Ectodermal cell (in vitro differentiated cells): ENCODE data around the gene PCYT2.

ENCODE experiments used
- H3K27ac ChIP-seq: 2 replicates; pipeline ENCODE4 v1.7.0; 2013; ENCODE audit warnings: mild to moderate bottlenecking, low read depth, low read length; ENCODE audit not compliant: insufficient read depth, poor library complexity, severe bottlenecking
- H3K27me3 ChIP-seq: 2 replicates; pipeline ENCODE4 v1.7.0; 2013; ENCODE audit warnings: mild to moderate bottlenecking, low read length; ENCODE audit not compliant: insufficient read depth, control insufficient read depth, poor library complexity, severe bottlenecking
- H3K36me3 ChIP-seq: one replicate; pipeline ENCODE4 v1.7.0; 2013; ENCODE audit warnings: low read length; ENCODE audit not compliant: control insufficient read depth, insufficient read depth
- H3K4me1 ChIP-seq: one replicate; pipeline ENCODE4 v1.7.0; 2013; ENCODE audit warnings: low read length; ENCODE audit not compliant: control insufficient read depth, insufficient read depth
- H3K4me3 ChIP-seq: 2 replicates; pipeline ENCODE4 v1.7.0; 2013; ENCODE audit warnings: low read depth, low read length, control low read depth; ENCODE audit not compliant: insufficient read depth
- H3K9me3 ChIP-seq: 2 replicates; pipeline ENCODE4 v1.7.0; 2013; ENCODE audit warnings: mild to moderate bottlenecking, low read length, moderate library complexity; ENCODE audit not compliant: control insufficient read depth
- WGBS, 2 experiments: methylation state at CpG; one replicate each; pipeline ENCODE4 v1.1.7; 2013; ENCODE audit warnings: missing lambda C conversion rate in 2 of 2; 5-methylcytosine and 5-hydroxymethylcytosine counted together

The PCYT2 gene

DNA sequence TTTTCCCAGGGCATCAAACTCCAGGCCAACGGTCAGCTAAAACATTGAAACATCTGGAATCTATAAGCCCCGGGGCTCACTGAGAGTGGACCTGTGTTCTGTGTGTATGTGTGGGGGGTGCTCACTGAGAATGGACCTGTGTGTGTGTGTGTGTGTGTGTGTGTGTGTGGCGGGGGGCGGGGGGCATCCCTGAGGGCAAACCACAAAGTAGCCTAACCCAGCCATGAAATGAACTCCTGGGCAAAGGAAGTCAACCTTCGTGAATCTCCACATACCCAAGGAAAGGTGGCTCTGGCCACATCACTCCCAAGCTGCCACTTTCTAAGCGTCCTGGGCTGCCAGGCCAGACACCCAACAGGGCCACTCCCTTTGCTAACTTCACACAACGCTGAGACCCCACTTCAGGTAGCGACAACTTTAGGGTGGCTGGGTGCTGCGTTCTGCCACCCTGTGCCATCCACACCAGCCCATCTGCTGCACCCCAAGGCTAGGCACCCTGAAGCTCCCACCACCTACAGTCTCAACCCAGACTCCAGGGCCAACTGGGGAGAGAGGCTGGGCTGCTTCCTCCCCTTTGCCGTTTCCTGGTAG is 14.8 kb upstream of the PCYT2 start:
- no peaks in the 10 kb centered on the region for H3K9me3 ChIP-seq
- 74% methylated on average over 10 of the region's 10 CpGs for WGBS, 2 experiments

DNA sequence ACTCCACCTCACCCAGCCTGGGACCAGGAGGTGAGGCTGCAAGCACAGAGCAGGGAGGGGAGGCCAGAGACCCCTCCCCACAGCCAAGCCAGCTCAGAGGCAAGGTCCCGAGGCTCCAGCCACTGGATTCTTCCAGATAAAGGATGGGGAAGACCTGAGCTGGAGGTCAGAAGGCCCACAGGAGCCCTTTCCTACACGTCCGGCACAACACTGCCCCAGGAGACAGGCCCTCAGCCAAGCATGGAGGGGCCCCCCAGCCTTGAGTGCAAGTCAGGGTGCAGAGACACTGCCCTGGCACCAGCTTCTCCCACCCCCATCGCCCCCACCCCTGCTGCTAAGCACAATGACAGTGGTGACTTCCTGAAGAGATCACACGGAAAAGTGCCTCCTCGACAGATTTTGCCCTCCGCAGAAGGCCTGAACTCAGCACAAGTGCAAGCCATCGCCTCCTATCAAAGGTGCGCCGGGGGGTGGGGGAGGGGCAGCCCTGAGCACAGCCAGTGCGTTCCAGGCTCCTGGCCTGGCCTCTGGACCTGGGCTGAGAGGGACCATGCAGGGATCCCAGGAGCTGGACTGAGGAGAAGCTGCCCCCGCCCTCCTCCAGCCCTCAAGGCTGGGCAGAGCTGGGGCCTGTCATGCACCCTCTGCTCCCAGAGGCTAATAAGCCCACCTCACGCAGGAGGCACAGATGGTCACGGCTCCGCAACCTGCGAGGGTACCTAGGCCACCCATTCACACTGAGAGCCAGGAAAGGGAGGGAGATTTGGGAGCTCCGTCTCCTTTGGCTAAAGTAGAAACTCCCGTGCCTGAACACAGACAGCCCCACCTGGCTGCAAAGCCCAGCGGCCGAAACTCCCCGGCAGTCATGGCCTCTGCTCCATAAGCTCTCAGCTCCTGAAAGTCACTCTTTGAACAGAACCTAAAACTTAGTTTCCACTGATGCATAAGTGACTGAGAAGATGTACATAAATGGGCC is 13.6 kb upstream of the PCYT2 start:
- Histone ChIP-seq H3K9me3 (no peaks in the 10 kb centered on the region), H3K36me3 (no peaks in the 10 kb centered on the region), H3K4me3 (no peak overlapping the region), H3K27ac (no peak overlapping the region), H3K4me1 (peaks cover 32% of the 10 kb centered on the region), H3K27me3 (peaks cover 17% of the 10 kb centered on the region)
- 51 to 52% methylated on average over 21 of the region's 21 CpGs for WGBS, 2 experiments

More for the DNA sequence above, 14.8 kb upstream of the PCYT2 start:
- Histone ChIP-seq H3K27ac (peak overlapping the region; percentile 76), H3K27me3 (peaks cover 17% of the 10 kb centered on the region), H3K36me3 (no peaks in the 10 kb centered on the region), H3K4me3 (peak overlapping the region; percentile 67), H3K4me1 (peaks cover 32% of the 10 kb centered on the region)

DNA sequence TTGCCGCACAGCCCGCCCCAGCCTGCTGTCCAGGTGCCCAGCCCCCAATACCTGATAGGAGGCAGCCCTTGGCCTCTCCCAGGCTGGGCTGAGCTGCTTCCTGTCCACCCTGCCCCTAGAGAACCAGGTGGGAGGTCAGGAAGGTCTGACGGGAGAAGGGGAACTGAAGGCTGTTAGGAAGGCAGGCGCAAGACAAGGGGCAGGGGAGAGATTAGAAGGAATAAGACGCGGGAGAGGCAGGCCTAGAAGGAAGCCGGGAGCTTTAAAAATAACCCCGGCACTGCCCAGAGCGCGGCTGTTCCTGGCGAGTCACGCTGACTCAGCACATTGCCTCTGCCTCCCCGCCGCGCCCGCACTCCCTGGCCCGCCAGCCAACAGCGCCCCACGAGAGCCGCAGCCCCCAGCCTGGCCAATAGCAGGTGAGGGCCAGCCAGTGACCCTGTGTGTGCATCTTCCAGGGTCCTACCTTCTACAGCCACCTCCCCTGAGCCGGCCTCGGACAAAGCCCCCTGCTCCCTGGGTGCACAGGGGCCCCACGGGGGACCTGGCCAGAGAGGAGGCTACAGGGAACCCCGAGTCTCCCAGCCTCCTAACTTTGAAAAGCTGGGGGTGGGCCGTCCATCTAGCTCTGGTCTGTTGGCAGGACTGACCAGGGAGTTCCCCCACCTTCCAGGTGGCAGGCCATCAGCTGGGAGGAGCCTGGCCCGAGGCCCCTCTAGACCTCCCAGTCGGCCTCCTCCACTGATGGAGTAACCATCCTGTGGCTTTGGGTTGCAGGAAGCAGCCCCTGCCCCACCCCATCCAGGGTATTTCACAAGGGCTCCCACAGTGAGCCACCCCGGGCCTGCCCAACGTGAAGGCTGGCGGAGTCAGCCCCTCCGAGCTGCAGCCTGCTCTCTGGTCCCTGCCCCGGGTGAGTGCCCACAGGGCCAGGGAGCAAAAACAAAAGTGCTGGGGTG is 12.4 kb upstream of the PCYT2 start:
- H3K27me3 ChIP-seq: peaks cover 7% of the 10 kb centered on the region
- peaks cover 29% of the 10 kb centered on the region for H3K4me1 ChIP-seq
- peak overlapping the region; percentile 18 for H3K4me3 ChIP-seq
- H3K36me3 ChIP-seq: no peaks in the 10 kb centered on the region
- peak overlapping the region; percentile 59 for H3K27ac ChIP-seq
- no peaks in the 10 kb centered on the region for H3K9me3 ChIP-seq
- WGBS, 2 experiments: 20 to 22% methylated on average over 32 of the region's 32 CpGs

DNA sequence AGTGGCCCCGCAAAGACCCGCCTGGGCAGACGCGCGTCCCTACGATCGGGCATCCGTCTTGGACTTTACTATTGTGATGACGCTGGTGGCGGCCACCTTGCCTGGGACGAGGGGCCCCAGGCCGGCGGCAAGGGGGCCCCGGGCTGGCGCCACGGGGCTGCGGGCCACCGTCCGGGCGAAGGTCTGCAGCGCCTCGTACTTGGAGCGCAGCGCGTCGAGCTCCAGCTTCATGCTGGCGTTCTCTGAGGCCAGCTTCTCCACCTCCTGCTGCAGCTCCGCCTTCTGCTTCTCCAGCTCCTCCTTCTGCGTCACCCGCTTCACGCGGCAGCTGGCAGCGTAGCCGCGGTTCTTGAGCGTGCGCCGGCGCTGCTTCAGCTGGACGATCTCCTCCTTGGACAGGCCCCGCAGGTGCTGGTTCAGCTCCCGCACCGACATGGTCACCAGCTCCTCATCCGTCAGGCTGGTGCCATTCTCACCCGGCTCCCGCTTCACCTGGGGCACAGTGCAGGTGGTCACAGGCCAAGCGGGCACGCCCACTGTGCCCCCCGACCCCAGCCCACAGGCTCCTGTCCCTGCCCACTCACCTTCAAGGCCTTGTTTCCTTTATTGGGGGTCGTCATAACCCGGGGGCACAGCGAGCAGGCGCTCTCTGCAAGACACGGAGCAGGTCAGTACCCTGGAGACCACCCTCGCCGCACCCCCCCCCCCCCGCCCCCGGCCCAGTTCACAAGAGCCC is 11.5 kb upstream of the PCYT2 start:
- Histone ChIP-seq H3K27me3 (no peaks in the 10 kb centered on the region), H3K4me3 (no peak overlapping the region), H3K27ac (no peak overlapping the region), H3K9me3 (no peaks in the 10 kb centered on the region), H3K36me3 (no peaks in the 10 kb centered on the region), H3K4me1 (peaks cover 26% of the 10 kb centered on the region)
- WGBS, 2 experiments: 89 to 91% methylated on average over 56 to 58 of the region's 58 CpGs

DNA sequence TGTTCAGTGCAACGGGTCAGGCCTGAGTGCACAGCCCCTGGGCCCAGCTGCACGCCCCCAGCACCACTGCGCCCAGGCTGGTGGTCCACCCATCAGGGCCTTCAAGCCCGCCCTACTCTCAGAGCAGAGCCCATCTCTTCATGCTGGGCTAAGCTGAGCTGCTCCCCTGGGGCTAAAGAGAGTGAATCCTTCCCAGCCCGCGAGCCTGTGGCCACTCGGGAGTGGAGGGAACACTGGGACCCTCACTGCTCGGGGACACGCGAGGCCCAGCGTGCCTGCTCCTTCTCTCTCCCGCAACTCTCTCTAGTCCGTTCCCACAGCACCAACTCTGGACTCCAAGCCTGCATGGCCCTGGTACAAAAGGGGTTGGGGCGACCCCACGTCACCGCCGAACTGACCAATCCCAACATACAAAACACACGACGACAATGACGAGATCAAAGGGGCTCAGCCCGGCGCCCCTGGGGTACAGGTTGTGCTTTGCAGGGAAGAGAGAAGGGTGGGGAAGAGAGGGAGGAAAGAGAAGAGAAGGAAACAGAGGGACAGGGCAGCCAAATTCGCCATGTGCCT is 10.9 kb upstream of the PCYT2 start:
- Histone ChIP-seq H3K27ac (no peak overlapping the region), H3K27me3 (no peaks in the 10 kb centered on the region), H3K4me1 (peaks cover 26% of the 10 kb centered on the region), H3K36me3 (no peaks in the 10 kb centered on the region), H3K4me3 (no peak overlapping the region), H3K9me3 (no peaks in the 10 kb centered on the region)
- 93 to 95% methylated on average over 23 of the region's 23 CpGs for WGBS, 2 experiments

DNA sequence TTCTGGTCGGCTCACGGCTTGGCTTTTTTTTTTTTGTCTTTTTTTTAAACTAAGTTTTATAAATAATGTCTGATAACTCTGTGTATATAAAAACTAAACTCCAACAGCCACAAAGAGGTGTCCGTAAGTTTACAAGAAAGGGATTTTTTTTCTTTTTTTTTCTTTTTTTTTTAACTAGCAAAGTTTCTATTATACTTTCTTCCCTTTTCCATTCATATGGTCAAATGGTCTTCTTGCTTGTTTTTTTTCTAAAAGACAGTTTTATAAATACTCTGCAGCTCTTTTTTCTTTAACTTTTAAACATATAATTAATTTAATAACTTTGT is 10.3 kb upstream of the PCYT2 start:
- Histone ChIP-seq H3K27me3 (no peaks in the 10 kb centered on the region), H3K36me3 (no peaks in the 10 kb centered on the region), H3K4me3 (no peak overlapping the region), H3K4me1 (peaks cover 29% of the 10 kb centered on the region), H3K9me3 (no peaks in the 10 kb centered on the region), H3K27ac (no peak overlapping the region)
- WGBS, 2 experiments: 85% methylated on average over 2 of the region's 3 CpGs; no CpG with 5 or more reads in 1 of the 2 experiments

DNA sequence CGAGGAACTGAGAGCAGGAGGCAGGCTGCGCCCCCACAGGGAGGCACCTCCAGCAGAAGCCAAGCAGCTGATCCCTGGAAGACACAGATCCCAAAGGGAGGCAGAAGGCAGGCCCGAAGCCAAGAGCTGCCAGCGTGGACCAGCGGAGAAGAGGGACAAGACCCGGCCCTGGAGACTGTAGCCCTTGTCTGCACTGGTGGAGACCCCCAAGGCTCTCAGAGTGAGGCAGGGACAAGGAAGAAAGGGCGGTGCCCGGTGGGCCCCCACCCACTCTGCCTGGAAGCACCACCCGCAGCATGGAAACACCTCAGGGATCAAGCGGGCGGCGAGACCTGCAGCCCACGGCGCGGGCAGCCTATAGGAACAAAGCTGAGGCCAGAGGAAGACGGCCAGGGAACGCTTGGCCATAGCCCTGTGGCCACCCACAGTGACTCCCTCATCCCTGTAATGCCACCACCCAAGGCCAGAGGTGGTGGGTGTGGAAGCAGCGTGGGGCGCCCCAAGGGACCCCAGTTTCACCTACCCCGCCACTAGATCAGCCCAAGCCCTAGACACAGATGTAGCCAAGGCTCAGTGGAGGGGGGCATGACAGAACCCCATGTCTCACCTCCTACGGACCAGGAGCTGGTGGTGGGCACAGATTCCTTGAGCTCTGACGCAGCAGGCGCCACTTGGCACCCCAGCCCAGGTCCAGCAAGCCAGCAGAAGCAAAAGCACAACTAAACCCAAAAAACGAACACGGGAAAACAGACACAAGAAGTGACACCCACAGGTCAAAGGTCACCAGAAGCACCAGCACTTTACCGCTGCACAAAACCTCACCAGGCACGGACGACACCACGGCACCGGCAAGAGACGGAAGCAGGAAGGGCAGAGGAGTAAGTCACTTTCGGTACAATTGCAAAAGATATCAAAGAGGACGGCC is 9.7 kb upstream of the PCYT2 start:
- Histone ChIP-seq H3K4me1 (peaks cover 25% of the 10 kb centered on the region), H3K9me3 (no peaks in the 10 kb centered on the region), H3K27me3 (no peaks in the 10 kb centered on the region), H3K36me3 (no peaks in the 10 kb centered on the region), H3K4me3 (no peak overlapping the region), H3K27ac (no peak overlapping the region)
- 94 to 95% methylated on average over 33 of the region's 33 CpGs for WGBS, 2 experiments

DNA sequence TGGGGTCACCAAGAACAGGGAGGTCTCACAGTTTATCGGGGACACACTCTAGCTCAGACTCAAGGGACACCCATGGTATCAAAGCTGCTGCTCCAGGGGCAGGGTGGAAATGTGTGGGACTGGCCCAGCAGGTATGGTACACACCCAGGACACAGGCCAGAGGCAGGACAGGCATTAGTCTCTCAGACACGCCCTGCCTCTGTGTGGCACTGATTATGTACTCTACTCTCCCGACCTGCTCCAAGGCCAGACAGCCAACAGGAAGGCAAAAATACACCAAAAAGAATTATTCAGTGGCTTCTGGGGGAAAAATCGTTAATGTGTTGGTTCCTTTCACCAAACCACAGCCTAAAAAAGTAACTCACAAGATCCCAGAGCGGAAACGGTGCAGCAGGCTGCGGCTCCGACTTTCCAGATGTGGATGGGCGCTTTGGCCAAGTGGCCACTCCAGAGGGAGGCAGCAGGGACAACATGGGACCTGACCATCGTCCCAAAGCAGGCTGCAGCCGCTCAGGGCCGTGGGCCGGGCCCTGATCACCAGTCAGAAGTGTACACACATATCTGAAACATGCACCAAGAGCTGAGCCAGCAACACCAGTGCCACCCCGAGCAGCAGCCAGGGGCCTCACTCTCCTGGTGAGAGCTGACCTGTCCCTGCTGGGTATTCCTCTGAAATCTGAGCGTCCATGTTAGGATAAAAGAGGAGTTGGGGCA is 7.8 kb upstream of the PCYT2 start:
- WGBS, 2 experiments: 90 to 92% methylated on average over 15 of the region's 15 CpGs
- Histone ChIP-seq H3K9me3 (no peaks in the 10 kb centered on the region), H3K4me1 (peaks cover 13% of the 10 kb centered on the region), H3K4me3 (no peak overlapping the region), H3K27ac (no peak overlapping the region), H3K27me3 (no peaks in the 10 kb centered on the region), H3K36me3 (peaks cover 5% of the 10 kb centered on the region)
